GM12873 (cell line): Measurements from ENCODE around the gene C7.

Experiments
- CTCF ChIP-seq: IDR thresholded peaks from 2 replicates; pipeline ENCODE4 v1.5.1; 2012; ENCODE audit warnings: low read depth, mild to moderate bottlenecking, moderate library complexity, low read length, control low read depth; ENCODE audit not compliant: insufficient read depth; ENCODE audit errors: missing control alignments

The C7 gene

GRCh38 chr5:40914835-40915234 lies 5.5 kb downstream of the C7 start:
- TF ChIP-seq CTCF: no peak

- TF ChIP-seq CTCF: no peak
Observed at GRCh38 chr5:40915341-40915926, 6.1 kb downstream of the C7 start.

- no peak for TF ChIP-seq CTCF
Observed at GRCh38 chr5:40916226-40916625, 6.9 kb downstream of the C7 start.

- no peak for TF ChIP-seq CTCF
Observed at GRCh38 chr5:40928886-40929448, 19.7 kb downstream of the C7 start.

- no peak for TF ChIP-seq CTCF
Observed at GRCh38 chr5:40932766-40933165, 23.5 kb downstream of the C7 start.

GRCh38 chr5:40937075-40937474 lies 27.8 kb downstream of the C7 start:
- no peak for TF ChIP-seq CTCF

GRCh38 chr5:40939753-40940152 lies 30.5 kb downstream of the C7 start:
- no peak for TF ChIP-seq CTCF
